Measurements from ENCODE around the gene SAMD8. TPM values are rescaled to one million over a fixed set of nuclear protein-coding genes. Genes with fewer than 3 reads are reported as not detected.

SAMD8 gene
- total RNA-seq, 1 experiment from 2014 or later, result 32.0 TPM

GRCh38 chr10:75084834-75085384 lies 26.5 kb upstream of the SAMD8 start:
- POLR2A ChIA-PET, result no interaction called here
- CTCF ChIA-PET, result no interaction called here
- in situ Hi-C loops (cut with HindIII; ENCODE audit: low pct_unique_long_range_greater_than_20kb, low sequenced_read_pairs) (no loop called here), intact Hi-C loops (cut with micrococcal nuclease; ENCODE audit: unreplicated experiment) (loop anchor here (10.0 kb wide), 1 partner anchor 260 kb away; the partner anchor contains the start of gene KAT6B)
- Histone ChIP-seq H3K4me1 (ENCODE audit: control insufficient read depth, insufficient read depth, low read length) (peaks cover 4% of the 10 kb centered on the region; the same call in 1 of the 2 replicates), H3K9me3 (ENCODE audit: control insufficient read depth, insufficient read depth, low read depth, low read length) (no peaks in the 10 kb centered on the region), H3K27me3 (ENCODE audit: control insufficient read depth, insufficient read depth, low read length) (no peaks in the 10 kb centered on the region), H3K4me3 (ENCODE audit: low read depth in 2 of 2, low read length in 2 of 2) (no peak overlapping the region), H3K27ac (ENCODE audit: low read length) (no peak overlapping the region), H3K36me3 (ENCODE audit: control insufficient read depth, insufficient read depth, low read length) (no peaks in the 10 kb centered on the region)
- no TSS peak for BruUV-seq (replicated peaks)
- no peak for ATAC-seq
- no peak for DNase-seq (ENCODE audit: low read depth, low spot score)
- TF ChIP-seq SIN3A (IDR thresholded peaks at IDR 0.05; ENCODE audit: borderline replicate concordance, insufficient read depth, low read depth, low read length), result no peak
- TF ChIP-seq POLR2AphosphoS5 (IDR thresholded peaks at IDR 0.05; ENCODE audit: low read depth, low read length), result no peak
- TF ChIP-seq TCF7L2 (IDR thresholded peaks at IDR 0.05; ENCODE audit: low read depth, low read length), result no peak
- no peak for TF ChIP-seq REST (IDR thresholded peaks at IDR 0.05; ENCODE audit: insufficient read depth in 1 of 2, low read depth in 2 of 2, low read length in 1 of 2)
- TF ChIP-seq CTCF (IDR thresholded peaks at IDR 0.05), result no peak

GRCh38 chr10:75086278-75086934 lies 25.1 kb upstream of the SAMD8 start:
- Histone ChIP-seq H3K36me3 (ENCODE audit: control insufficient read depth, insufficient read depth, low read length) (no peaks in the 10 kb centered on the region), H3K4me3 (ENCODE audit: low read depth in 2 of 2, low read length in 2 of 2) (no peak overlapping the region), H3K9me3 (ENCODE audit: control insufficient read depth, insufficient read depth, low read depth, low read length) (no peaks in the 10 kb centered on the region), H3K4me1 (ENCODE audit: control insufficient read depth, insufficient read depth, low read length) (peaks cover 4% of the 10 kb centered on the region; the same call in 1 of the 2 replicates), H3K27me3 (ENCODE audit: control insufficient read depth, insufficient read depth, low read length) (no peaks in the 10 kb centered on the region), H3K27ac (ENCODE audit: low read length) (no peak overlapping the region)
- in situ Hi-C loops (cut with HindIII; ENCODE audit: low pct_unique_long_range_greater_than_20kb, low sequenced_read_pairs) (no loop called here), intact Hi-C loops (cut with micrococcal nuclease; ENCODE audit: unreplicated experiment) (loop anchor here (10.0 kb wide), 1 partner anchor 262 kb away; the partner anchor contains the start of gene KAT6B)
- no peak for DNase-seq (ENCODE audit: low read depth, low spot score)
- POLR2A ChIA-PET, result interaction anchor here (0.5 to 0.6 kb wide), 2 partner anchors 61 to 67 kb away, joined by 3 to 6 read pairs; no protein-coding TSS in a partner anchor
- ATAC-seq, result no peak
- TF ChIP-seq POLR2AphosphoS5 (IDR thresholded peaks at IDR 0.05; ENCODE audit: low read depth, low read length), result no peak
- no peak for TF ChIP-seq CTCF (IDR thresholded peaks at IDR 0.05)
- no peak for TF ChIP-seq REST (IDR thresholded peaks at IDR 0.05; ENCODE audit: insufficient read depth in 1 of 2, low read depth in 2 of 2, low read length in 1 of 2)
- no peak for TF ChIP-seq TCF7L2 (IDR thresholded peaks at IDR 0.05; ENCODE audit: low read depth, low read length)
- TF ChIP-seq SIN3A (IDR thresholded peaks at IDR 0.05; ENCODE audit: borderline replicate concordance, insufficient read depth, low read depth, low read length), result no peak
- no TSS peak for BruUV-seq (replicated peaks)
- CTCF ChIA-PET, result interaction anchor here (0.9 kb wide), 1 partner anchor 203 kb away, joined by 5 read pairs; no protein-coding TSS in a partner anchor

Measured in Panc1 (cell line).